22Rv1 (cell line): ENCODE data around the gene TAS1R2.

Experiments used
- CTCF ChIP-seq: fragments of 450-650 bp; IDR thresholded peaks from 2 replicates; pipeline ENCODE4 v1.5.1; 2017; ENCODE audit warnings: mild to moderate bottlenecking
- ZFX ChIP-seq: fragments of 450-650 bp; IDR thresholded peaks from 2 replicates; pipeline ENCODE4 v1.6.1; 2017; ENCODE audit warnings: antibody characterized with exemption, borderline replicate concordance

- TF ChIP-seq CTCF (peak; percentile 67), ZFX (no peak)
These were observed 5.0 kb downstream of the TAS1R2 start for GRCh38 chr1:18854331-18855025.
